Loucy (cell line): ENCODE measurements around the gene PHRF1.

ENCODE experiments used
- H2AFZ ChIP-seq: fragments of 200-600 bp; sonication (generic); 2 replicates; pipeline ENCODE4 v1.6.0; 2016; ENCODE audit warnings: antibody characterized with exemption, mild to moderate bottlenecking, low read length, moderate library complexity
- H3F3A ChIP-seq: fragments of 200-600 bp; 2 replicates; pipeline ENCODE4 v1.6.0; 2016; ENCODE audit warnings: antibody characterized with exemption, low read depth, mild to moderate bottlenecking
- H3K27me3 ChIP-seq: fragments of 200-600 bp; sonication (generic); 2 replicates; pipeline ENCODE4 v1.6.1; 2014; ENCODE audit warnings: low read length, mild to moderate bottlenecking; ENCODE audit not compliant: insufficient read depth, poor library complexity, severe bottlenecking
- H3K36me3 ChIP-seq: fragments of 200-600 bp; sonication (generic); 2 replicates; pipeline ENCODE4 v1.6.1; 2016; ENCODE audit warnings: low read length; ENCODE audit not compliant: insufficient read depth
- H3K4me1 ChIP-seq: fragments of 200-600 bp; sonication (generic); 2 replicates; pipeline ENCODE4 v1.5.1; 2014; ENCODE audit warnings: low read length, mild to moderate bottlenecking; ENCODE audit not compliant: insufficient read depth, poor library complexity, severe bottlenecking
- H3K4me2 ChIP-seq: fragments of 200-600 bp; sonication (generic); 2 replicates; pipeline ENCODE4 v1.6.0; 2014; ENCODE audit warnings: antibody characterized with exemption, low read length, low read depth, mild to moderate bottlenecking; ENCODE audit not compliant: poor library complexity, severe bottlenecking
- H3K4me3 ChIP-seq: fragments of 200-600 bp; sonication (generic); 2 replicates; pipeline ENCODE4 v1.5.1; 2014; ENCODE audit warnings: low read length, mild to moderate bottlenecking, mixed read lengths; ENCODE audit not compliant: poor library complexity, severe bottlenecking
- H3K79me2 ChIP-seq: fragments of 200-600 bp; sonication (generic); 2 replicates; pipeline ENCODE4 v1.6.1; 2014; ENCODE audit warnings: low read length; ENCODE audit not compliant: insufficient read depth
- H3K9ac ChIP-seq: fragments of 200-600 bp; sonication (generic); 2 replicates; pipeline ENCODE4 v1.6.0; 2014; ENCODE audit warnings: mild to moderate bottlenecking, low read depth, low read length, moderate library complexity; ENCODE audit not compliant: poor library complexity, severe bottlenecking
- H3K9me2 ChIP-seq: fragments of 200-600 bp; sonication (generic); replicated peaks from 2 replicates; pipeline ENCODE4 v1.6.1; 2016; ENCODE audit warnings: low read depth, low read length, mixed read lengths
- H3K9me3 ChIP-seq: fragments of 200-600 bp; sonication (generic); 2 replicates; pipeline ENCODE4 v1.6.1; 2014; ENCODE audit warnings: mild to moderate bottlenecking, antibody characterized with exemption, low read length, low read depth; ENCODE audit not compliant: insufficient read depth
- H4K20me1 ChIP-seq: fragments of 200-600 bp; sonication (generic); 2 replicates; pipeline ENCODE4 v1.6.0; 2014; ENCODE audit warnings: antibody characterized with exemption, low read length, mild to moderate bottlenecking; ENCODE audit not compliant: insufficient read depth, poor library complexity, severe bottlenecking
- CTCF ChIP-seq: fragments of 200-600 bp; sonication (generic); conservative IDR thresholded peaks from 2 replicates; pipeline ENCODE4 v1.5.1; 2014; ENCODE audit warnings: mild to moderate bottlenecking, antibody characterized with exemption, low read length
- EZH2phosphoT487 ChIP-seq: fragments of 200-600 bp; IDR thresholded peaks from 2 replicates; pipeline ENCODE4 v1.6.1; 2018; ENCODE audit warnings: antibody characterized with exemption, mild to moderate bottlenecking, moderate library complexity, borderline replicate concordance

Gene PHRF1

DNA sequence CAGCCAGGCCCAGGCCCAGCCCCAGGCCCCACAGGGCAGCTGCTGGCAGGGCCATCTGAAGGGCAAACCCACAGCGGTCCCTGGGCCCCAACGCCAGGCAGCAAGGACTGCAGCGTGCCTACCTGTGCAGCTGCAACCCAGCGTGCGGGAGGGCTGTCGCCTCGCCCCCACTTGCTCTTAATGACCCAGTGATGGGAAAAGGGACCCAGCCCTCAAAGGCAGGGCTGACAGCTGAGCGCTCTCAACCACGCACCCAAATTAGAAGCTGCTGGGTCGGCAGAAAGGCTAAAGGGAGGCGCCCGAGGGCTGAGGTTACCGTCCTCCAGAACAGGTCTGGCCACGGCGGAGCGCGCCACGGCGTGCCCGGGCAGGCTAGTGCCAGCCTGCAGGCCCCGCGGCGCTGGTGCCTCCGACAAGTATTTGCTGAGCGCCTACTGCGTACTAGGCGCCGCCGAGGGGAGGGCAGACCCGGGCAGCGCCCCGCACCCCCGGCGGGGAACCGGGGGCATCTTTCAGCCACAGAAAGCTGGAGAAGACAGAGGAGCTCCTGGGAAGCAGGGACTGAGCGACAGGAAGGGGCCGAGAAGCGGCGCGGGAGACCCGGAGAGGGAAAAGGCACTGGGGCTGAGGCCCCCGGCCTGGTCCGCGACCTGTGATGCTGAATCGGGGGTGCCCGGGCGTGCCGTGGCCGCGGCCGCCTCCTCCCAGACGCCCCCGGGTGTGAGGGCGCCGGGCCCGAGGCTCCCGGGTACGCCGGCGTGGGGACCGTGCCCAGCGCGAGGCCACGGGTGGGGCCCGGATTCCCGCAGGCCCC, 41.7 kb upstream of the PHRF1 start:
- no peaks in the 10 kb centered on the region for H3K9me3 ChIP-seq
- peaks cover 17% of the 10 kb centered on the region for H3K79me2 ChIP-seq
- H2AFZ ChIP-seq = peak overlapping the region; percentile 20; the same call in 1 of the 2 replicates
- H3K9ac ChIP-seq = peak overlapping the region; percentile 85
- H4K20me1 ChIP-seq = peaks cover 18% of the 10 kb centered on the region
- H3K9me2 ChIP-seq = no peaks in the 10 kb centered on the region
- H3K4me2 ChIP-seq = peak overlapping the region; percentile 94
- peaks cover 4% of the 10 kb centered on the region; the same call in 1 of the 2 replicates for H3K36me3 ChIP-seq
- H3K27me3 ChIP-seq = no peaks in the 10 kb centered on the region
- no peaks in the 10 kb centered on the region for H3F3A ChIP-seq
- no peak for TF ChIP-seq CTCF
- TF ChIP-seq EZH2phosphoT487 = no peak
- peak overlapping the region; percentile 94 for H3K4me3 ChIP-seq
- H3K4me1 ChIP-seq = peaks cover 17% of the 10 kb centered on the region

DNA sequence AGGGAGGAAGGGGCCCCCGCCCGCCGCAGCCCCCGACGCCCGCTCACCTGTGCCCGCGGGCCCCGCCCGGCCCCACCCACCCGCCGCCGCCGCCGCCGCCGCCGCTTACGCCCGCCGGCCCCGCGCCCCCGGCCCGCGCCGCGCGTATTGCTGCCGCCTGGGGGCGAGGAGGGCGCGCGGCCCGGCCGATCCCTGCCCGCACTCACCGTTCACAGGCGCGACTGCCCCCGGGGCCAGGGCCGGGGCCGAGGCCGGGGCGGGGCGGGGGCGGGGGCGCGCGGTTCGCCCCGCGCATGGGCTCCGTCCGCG, 41.1 kb upstream of the PHRF1 start:
- Histone ChIP-seq H3K4me2 (no peak overlapping the region), H2AFZ (no peak overlapping the region), H3K79me2 (peaks cover 17% of the 10 kb centered on the region), H3K27me3 (no peaks in the 10 kb centered on the region), H3F3A (no peaks in the 10 kb centered on the region), H4K20me1 (peaks cover 18% of the 10 kb centered on the region), H3K9me3 (no peaks in the 10 kb centered on the region), H3K9ac (peak overlapping the region; percentile 85), H3K4me3 (peak overlapping the region; percentile 94), H3K36me3 (peaks cover 4% of the 10 kb centered on the region; the same call in 1 of the 2 replicates), H3K4me1 (peaks cover 17% of the 10 kb centered on the region), H3K9me2 (no peaks in the 10 kb centered on the region)
- TF ChIP-seq EZH2phosphoT487 = no peak
- TF ChIP-seq CTCF = no peak

- H3K4me1 ChIP-seq = peaks cover 17% of the 10 kb centered on the region
- H3K4me3 ChIP-seq = peak within 1 kb of the TSS; percentile 94
- H2AFZ ChIP-seq = peak within 1 kb of the TSS; percentile 87
Measured at GRCh38 chr11:535519-536454, 40.5 kb upstream of the PHRF1 start, which contains the start of gene HRAS. Gene HRAS (minus strand): TSS chr11:535576.

More at GRCh38 chr11:535519-536454, 40.5 kb upstream of the PHRF1 start, which contains the start of gene HRAS:
- Histone ChIP-seq H3K79me2 (peaks cover 17% of the 10 kb centered on the region), H3K9me3 (no peaks in the 10 kb centered on the region), H3F3A (no peaks in the 10 kb centered on the region), H3K36me3 (peaks cover 4% of the 10 kb centered on the region; the same call in 1 of the 2 replicates), H3K4me2 (peak within 1 kb of the TSS; percentile 94), H3K9me2 (no peaks in the 10 kb centered on the region), H3K27me3 (no peaks in the 10 kb centered on the region), H4K20me1 (peaks cover 18% of the 10 kb centered on the region), H3K9ac (peak within 1 kb of the TSS; percentile 85)
- TF ChIP-seq EZH2phosphoT487 = no peak
- TF ChIP-seq CTCF = no peak
